PFSK-1 (cell line): Measurements from ENCODE around the gene DENND11.

ENCODE experiments used
- FOXP2 ChIP-seq: optimal IDR thresholded peaks from 2 replicates; pipeline ENCODE3; 2011; ENCODE audit warnings: borderline replicate concordance, control low read depth, inconsistent platforms; ENCODE audit not compliant: insufficient read depth; ENCODE audit errors: extremely low read length, extremely low read depth
- POLR2AphosphoS5 ChIP-seq: IDR thresholded peaks from 2 replicates; pipeline ENCODE4 v1.6.1; 2012; ENCODE audit warnings: low read depth, mild to moderate bottlenecking, control low read depth, low read length, moderate library complexity
- REST ChIP-seq, 2 experiments: IDR thresholded peaks; 2 replicates each; pipeline versions ENCODE4 v1.6.1 to v1.8.0; 2011 to 2012; ENCODE audit warnings: low read depth in 2 of 2, low read length in 2 of 2, control low read depth in 1 of 2, inconsistent platforms in 1 of 2, mild to moderate bottlenecking in 1 of 2, moderate library complexity in 1 of 2; ENCODE audit not compliant: insufficient read depth in 1 of 2
- SIN3A ChIP-seq: IDR thresholded peaks from 2 replicates; pipeline ENCODE4 v1.6.1; 2012; ENCODE audit warnings: mild to moderate bottlenecking, low read length, moderate library complexity, borderline replicate concordance; ENCODE audit not compliant: insufficient read depth
- TAF1 ChIP-seq: IDR thresholded peaks from 2 replicates; pipeline ENCODE4 v1.6.1; 2012; ENCODE audit warnings: low read length, control low read depth, borderline replicate concordance; ENCODE audit not compliant: insufficient read depth

- no peak for TF ChIP-seq TAF1
- no peak for TF ChIP-seq REST (IDR thresholded peaks at IDR 0.05; ENCODE audit: insufficient read depth in 1 of 2, low read depth in 2 of 2, low read length in 2 of 2)
- TF ChIP-seq POLR2AphosphoS5, result no peak
- no peak for TF ChIP-seq SIN3A
- TF ChIP-seq FOXP2, result no peak
These were observed 13.1 kb upstream of the DENND11 start for GRCh38 chr7:141715018-141715417.
